Uterus (tissue), 4 donors: ENCODE data around the gene TUBB2A. TPM values are rescaled to one million over a fixed set of nuclear protein-coding genes. Genes with fewer than 3 reads are reported as not detected.

Source experiments
- DNase-seq, 2 donors: peaks; one replicate each; pipeline ENCODE4 v3.0.0-alpha.2; 2019 to 2020
- H3K27ac ChIP-seq, 2 donors: fragments of 200-600 bp; sonication (generic); 1 replicate in 1 of 2; 2 replicates in 1 of 2; pipeline ENCODE4 v1.5.1; 2016 to 2018
- H3K27me3 ChIP-seq, 2 donors: fragments of 200-600 bp; sonication (generic); one replicate each; pipeline ENCODE4 v1.5.1; 2018 to 2019; ENCODE audit warnings: control low read depth in 1 of 2
- H3K36me3 ChIP-seq, 2 donors: fragments of 200-600 bp; sonication (generic); one replicate each; pipeline ENCODE4 v1.5.1; 2019; ENCODE audit warnings: control low read depth in 1 of 2
- H3K4me1 ChIP-seq, 2 donors: fragments of 200-600 bp; sonication (generic); one replicate each; pipeline ENCODE4 v1.5.1; 2018 to 2019; ENCODE audit warnings: control low read depth in 1 of 2
- H3K4me3 ChIP-seq, 2 donors: fragments of 200-600 bp; sonication (generic); 1 replicate in 1 of 2; 2 replicates in 1 of 2; pipeline ENCODE4 v1.5.1; 2018 to 2019; ENCODE audit warnings: mild to moderate bottlenecking in 1 of 2
- H3K9me3 ChIP-seq, 2 donors: fragments of 200-600 bp; sonication (generic); one replicate each; pipeline ENCODE4 v1.5.1; 2019; ENCODE audit warnings: control low read depth in 1 of 2
- CTCF ChIP-seq, 4 experiments: fragments of 200-600 bp in 2 of 4; fragments of 450-650 bp in 2 of 4; sonication (generic) in 2 of 4; IDR thresholded peaks; one replicate each; pipeline ENCODE4 v1.5.1; 2016 to 2019; ENCODE audit warnings: antibody characterized with exemption in 4 of 4, mild to moderate bottlenecking in 2 of 4, moderate library complexity in 1 of 4
- POLR2A ChIP-seq, 2 donors: fragments of 450-650 bp; IDR thresholded peaks; one replicate each; pipeline ENCODE4 v1.6.1; 2016; ENCODE audit warnings: antibody characterized with exemption in 2 of 2, mild to moderate bottlenecking in 1 of 2, moderate library complexity in 1 of 2
- intact Hi-C: fragments of 100-400 bp; cut with DNase I; formaldehyde crosslinking; loops from one replicate; pipeline ENCODE4 v1.15.1; 2023; ENCODE audit warnings: low total_unique reads
- total RNA-seq, 4 donors: library from RNA; depleted of rRNA in 3 of 4; stranded (reverse); fragments of >200 nt in 3 of 4; gene quantifications; one replicate each; pipeline versions ENCODE4 v1.1.0 to v1.2.4, GENCODE V29; 2014 to 2023
- donor health status: DM: yes; HTN: yes; CAD: no.

The TUBB2A gene
- total RNA-seq, 4 donors from 2014 or later, result 21.5 to 100 (median 59.0) TPM

DNA sequence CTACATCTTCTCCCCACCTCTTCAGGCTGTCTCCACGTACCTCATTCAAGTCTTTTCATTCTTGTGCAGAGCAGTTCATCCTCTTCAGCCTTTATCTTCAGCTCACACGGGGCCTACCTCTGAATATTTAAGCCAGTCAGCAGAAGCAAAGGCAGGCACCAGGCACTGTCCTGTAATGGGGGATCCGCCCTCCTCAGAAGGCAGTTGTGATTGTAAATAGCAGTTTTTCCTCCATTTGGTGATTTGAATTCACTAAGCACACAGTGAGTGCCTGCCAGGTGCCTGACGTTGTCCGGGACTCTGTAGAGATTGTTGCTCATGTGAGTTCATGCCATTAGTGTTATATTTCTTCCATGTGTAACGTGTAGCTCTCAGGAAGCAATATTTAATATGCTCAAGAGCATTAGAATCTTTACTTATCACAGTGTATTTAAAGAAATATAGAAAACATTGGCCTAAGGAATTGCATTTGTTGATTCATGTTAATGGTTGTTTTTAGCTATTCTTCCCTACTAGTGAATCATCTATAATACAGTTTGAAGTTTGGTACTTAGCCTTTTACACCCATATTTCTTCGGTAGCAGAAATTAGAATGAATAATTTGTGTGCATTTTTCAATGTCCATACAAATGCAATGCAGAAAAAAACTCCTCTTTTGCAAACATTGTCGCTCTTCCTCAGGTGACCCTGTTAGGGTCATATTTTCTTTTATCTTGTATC is 20.9 kb downstream of the TUBB2A start:
- TF ChIP-seq POLR2A (IDR thresholded peaks at IDR 0.05) (no peak), CTCF (IDR thresholded peaks at IDR 0.05) (no peak)
- Histone ChIP-seq H3K4me1 (no peaks in the 10 kb centered on the region), H3K27ac (no peak overlapping the region), H3K27me3 (no peaks in the 10 kb centered on the region), H3K9me3 (no peaks in the 10 kb centered on the region), H3K36me3 (no peaks in the 10 kb centered on the region), H3K4me3 (no peak overlapping the region)
- DNase-seq, result no peak
- intact Hi-C loops, result no loop called here

- no peaks in the 10 kb centered on the region for H3K36me3 ChIP-seq
- intact Hi-C loops, result no loop called here
- no peak for DNase-seq
These were observed 21.6 kb downstream of the TUBB2A start for GRCh38 chr6:3135668-3136291.

DNA sequence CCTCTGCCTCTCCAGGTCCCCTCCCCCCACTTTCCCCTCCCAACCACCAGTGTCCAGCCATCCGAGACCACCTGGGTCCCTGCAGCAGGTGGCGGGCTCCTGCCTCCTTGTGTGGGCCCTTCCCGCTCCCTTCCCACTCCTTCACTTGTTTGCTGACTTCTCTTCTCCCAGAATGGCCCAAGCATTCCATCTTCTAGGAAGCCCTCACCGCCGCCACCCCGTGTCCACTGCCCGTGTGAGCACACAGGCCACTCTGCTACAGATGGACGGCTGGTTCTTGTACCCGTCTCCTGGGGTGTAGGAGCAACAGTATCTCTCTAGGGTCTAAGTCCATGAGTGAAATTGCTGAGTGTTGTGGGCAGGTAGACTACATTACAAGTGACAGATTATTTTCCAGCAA is 23.8 kb downstream of the TUBB2A start:
- intact Hi-C loops, result no loop called here
- Histone ChIP-seq H3K9me3 (no peaks in the 10 kb centered on the region), H3K36me3 (no peaks in the 10 kb centered on the region), H3K4me1 (no peaks in the 10 kb centered on the region), H3K27ac (no peak overlapping the region), H3K27me3 (no peaks in the 10 kb centered on the region), H3K4me3 (no peak overlapping the region)
- no peak for DNase-seq
- TF ChIP-seq CTCF (IDR thresholded peaks at IDR 0.05) (no peak), POLR2A (IDR thresholded peaks at IDR 0.05) (no peak)

More at GRCh38 chr6:3135668-3136291, 21.6 kb downstream of the TUBB2A start:
- TF ChIP-seq CTCF (IDR thresholded peaks at IDR 0.05) (no peak), POLR2A (IDR thresholded peaks at IDR 0.05) (no peak)
- no peaks in the 10 kb centered on the region for H3K4me1 ChIP-seq
- no peaks in the 10 kb centered on the region for H3K27me3 ChIP-seq
- H3K4me3 ChIP-seq, result no peak overlapping the region
- no peaks in the 10 kb centered on the region for H3K9me3 ChIP-seq
- no peak overlapping the region for H3K27ac ChIP-seq

- intact Hi-C loops, result no loop called here
These were observed 25.6 kb downstream of the TUBB2A start for GRCh38 chr6:3131695-3132094.

More at GRCh38 chr6:3131695-3132094, 25.6 kb downstream of the TUBB2A start:
- Histone ChIP-seq H3K4me1 (no peaks in the 10 kb centered on the region), H3K27me3 (no peaks in the 10 kb centered on the region), H3K36me3 (no peaks in the 10 kb centered on the region), H3K4me3 (no peak overlapping the region), H3K9me3 (no peaks in the 10 kb centered on the region), H3K27ac (no peak overlapping the region)
- TF ChIP-seq CTCF (IDR thresholded peaks at IDR 0.05) (no peak), POLR2A (IDR thresholded peaks at IDR 0.05) (no peak)
- DNase-seq, result no peak
